Stimulated activated naive CD8-positive, alpha-beta T cell treated with anti-CD3 and anti-CD28 coated beads, Interleukin-15, amount 100 ng/mL, for 72 hours (primary cell): Measurements from ENCODE around the gene DDIAS.
"Not testable (repeated sequence)": the region's sequence is repeated elsewhere in the genome, so short reads cannot be mapped to it uniquely, and the experiment has no call there.

Source experiments
- ATAC-seq: fragments of 150-1000 bp; cut with Tn5 transposase; 2 replicates; pipeline ENCODE4 v1.10.0; 2021; ENCODE audit warnings: mild to moderate bottlenecking, moderate library complexity
- DNase-seq, 2 donors: peaks; one replicate each; pipeline ENCODE4 v3.0.0; 2021 to 2022
- H3K27ac Mint-ChIP-seq, 2 donors: one replicate each; pipeline ENCODE4 v1.8.0; 2022; ENCODE audit warnings: mild to moderate bottlenecking in 2 of 2, mixed read lengths in 2 of 2, moderate library complexity in 2 of 2
- H3K27me3 Mint-ChIP-seq: one replicate; pipeline ENCODE4 v1.8.0; 2022; ENCODE audit warnings: mixed read lengths
- H3K4me1 Mint-ChIP-seq: one replicate; pipeline ENCODE4 v1.8.0; 2022; ENCODE audit warnings: mild to moderate bottlenecking, mixed read lengths
- H3K4me3 Mint-ChIP-seq, 2 donors: one replicate each; pipeline ENCODE4 v1.8.0; 2022; ENCODE audit warnings: mild to moderate bottlenecking in 2 of 2, mixed read lengths in 2 of 2, moderate library complexity in 1 of 2
- H3K9me3 Mint-ChIP-seq, 2 donors: one replicate each; pipeline ENCODE4 v1.8.0; 2022; ENCODE audit warnings: mixed read lengths in 2 of 2

The DDIAS gene

DNA sequence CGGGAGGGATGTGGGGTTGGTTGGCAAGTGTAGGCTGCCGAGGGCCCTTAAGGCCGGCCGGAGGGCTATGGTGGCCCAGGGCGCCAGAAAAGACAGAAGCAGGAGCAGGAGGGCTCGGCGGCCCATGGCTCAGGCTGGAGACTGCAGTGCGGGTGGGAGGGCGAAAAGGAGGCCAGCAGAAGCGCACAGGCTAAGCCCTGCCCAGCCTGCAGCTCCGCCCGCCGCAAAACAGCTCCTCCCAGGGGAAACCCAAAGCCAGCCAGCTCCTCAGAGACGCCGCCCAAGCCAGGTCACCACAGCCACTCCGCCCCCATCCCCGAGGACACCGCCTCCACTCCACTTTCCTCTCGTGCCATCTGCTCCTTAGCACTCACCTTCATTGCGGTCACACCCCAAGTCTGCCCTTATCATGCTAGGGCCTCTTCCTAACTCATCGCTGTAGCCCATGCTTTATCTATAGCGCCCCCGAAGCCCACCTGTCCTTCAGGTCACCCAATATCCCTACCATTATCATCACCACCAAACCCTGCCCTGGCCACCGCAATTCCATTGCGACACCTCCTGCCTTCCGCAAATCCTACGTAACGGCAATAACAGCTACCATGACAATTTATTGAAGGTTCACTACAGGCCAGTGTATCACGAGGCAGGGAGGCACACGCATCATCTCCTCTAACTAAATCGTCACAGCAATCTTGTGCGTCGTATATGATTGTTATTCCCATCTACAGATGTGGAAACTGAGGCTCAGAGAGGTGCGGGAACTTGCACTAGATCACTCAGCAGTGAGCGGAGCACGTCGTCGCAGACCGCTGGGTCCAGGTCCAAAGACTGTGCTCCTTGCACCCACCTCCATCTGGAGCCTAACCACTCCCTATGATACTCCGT, 1.0 kb upstream of the DDIAS start, which contains the start of gene PRCP:
Gene PRCP, minus strand, starts transcription at position 154 of the 888 bp plus-strand sequence. Its CDS starts 28 bp downstream, at position 126.
- Mint-ChIP-seq H3K27ac (peak within 1 kb of the TSS; percentile 99 to 100), H3K27me3 (no peaks in the 10 kb centered on the region), H3K9me3 (no peaks in the 10 kb centered on the region), H3K4me1 (peaks cover 66% of the 10 kb centered on the region), H3K4me3 (peak within 1 kb of the TSS; percentile 93 to 99)
- DNase-seq (peak; percentile 93 to 95), ATAC-seq (peak; percentile 84)

DNA sequence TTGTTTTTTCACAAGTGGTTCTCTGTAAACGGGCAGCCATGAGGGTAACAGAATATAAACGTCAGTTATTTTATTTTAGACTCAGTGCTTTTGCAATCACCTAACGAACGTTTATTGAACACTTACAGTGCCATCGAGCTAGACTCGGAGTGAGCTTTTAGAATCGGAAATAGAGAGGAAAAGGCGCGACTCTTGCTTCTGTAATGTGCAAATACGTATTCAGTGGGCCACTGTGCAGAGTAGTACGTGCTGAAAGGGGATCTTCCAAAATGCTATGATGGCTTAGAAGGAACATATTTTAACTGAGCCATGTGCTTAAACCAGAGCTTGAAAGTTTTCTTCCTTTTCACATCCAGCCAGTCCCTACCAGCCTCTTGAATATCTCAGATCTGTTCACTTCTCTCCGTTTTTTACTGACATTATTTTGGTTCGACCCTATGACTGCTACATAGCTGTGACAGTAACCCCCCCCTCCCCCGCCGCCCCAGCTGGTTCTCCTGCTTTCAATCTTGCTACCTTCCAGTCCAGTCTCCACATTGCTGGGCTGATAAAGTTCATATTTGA, 468 bp downstream of the DDIAS start:
- Mint-ChIP-seq H3K4me1 (peaks cover 60% of the 10 kb centered on the region), H3K4me3 (peak overlapping the region; percentile 93 to 99), H3K27me3 (no peaks in the 10 kb centered on the region), H3K27ac (peak overlapping the region; percentile 99 to 100), H3K9me3 (no peaks in the 10 kb centered on the region)
- DNase-seq (no peak), ATAC-seq (no peak)

DNA sequence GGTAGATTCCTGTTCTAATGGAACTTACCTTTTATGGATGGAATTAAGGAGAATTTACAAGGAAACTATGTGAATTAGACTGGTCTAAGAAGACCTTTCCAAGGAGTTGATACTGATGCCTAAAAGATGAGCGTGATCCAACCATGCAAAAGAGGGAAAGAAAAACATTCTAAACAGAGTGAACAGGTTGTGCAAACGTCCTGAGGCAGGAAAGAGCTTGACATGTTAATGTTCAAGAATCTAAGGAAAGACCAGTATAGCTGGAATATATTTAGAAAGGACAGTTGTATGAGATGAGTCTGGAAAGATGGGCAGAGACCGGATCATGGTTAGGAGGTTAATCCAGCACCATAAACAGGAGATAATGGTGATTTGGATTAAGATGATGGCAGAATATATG, 1.3 kb downstream of the DDIAS start:
- Mint-ChIP-seq H3K9me3 (no peaks in the 10 kb centered on the region), H3K4me1 (peaks cover 62% of the 10 kb centered on the region), H3K27me3 (no peaks in the 10 kb centered on the region), H3K4me3 (peak overlapping the region; percentile 93 to 99), H3K27ac (peak overlapping the region in 1 of 2 donors; percentile 100)
- ATAC-seq (no peak), DNase-seq (no peak)

DNA sequence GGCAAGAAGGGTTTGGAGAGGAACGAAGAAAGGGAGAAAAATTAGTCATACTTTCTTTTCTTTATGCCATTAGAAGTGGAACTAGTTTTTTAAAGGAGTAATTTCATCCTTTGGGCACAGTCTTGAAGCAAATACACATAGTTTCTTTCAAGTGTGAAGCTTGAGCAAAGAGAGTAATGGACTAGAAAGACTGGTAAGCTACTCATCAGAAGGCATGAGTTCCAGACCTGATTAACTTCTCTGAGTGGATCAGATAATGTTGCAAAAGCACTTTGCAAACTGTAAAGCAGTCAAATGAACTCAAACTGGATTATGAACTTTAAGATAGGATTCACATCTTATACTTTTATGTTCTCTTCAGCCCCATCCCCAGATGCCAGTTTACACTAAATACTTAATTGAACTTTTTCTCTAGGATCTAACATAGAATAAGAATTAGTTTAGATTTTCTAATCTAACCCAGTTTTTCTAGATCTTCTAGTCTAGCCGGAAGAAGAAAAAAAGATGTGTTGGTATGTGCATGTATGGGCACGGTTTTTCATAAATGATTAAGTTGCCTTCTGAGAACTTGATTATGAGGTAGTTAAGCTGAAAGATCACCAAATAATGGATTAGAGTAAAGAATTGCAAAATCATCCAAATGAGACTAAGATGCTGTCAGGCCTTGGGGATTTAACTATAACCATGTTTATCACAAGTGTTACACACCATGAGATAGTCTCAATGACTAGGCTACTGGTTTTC, 2.5 kb downstream of the DDIAS start:
- peaks cover 66% of the 10 kb centered on the region for H3K4me1 Mint-ChIP-seq
- DNase-seq (no peak), ATAC-seq (no peak)
- no peak overlapping the region for H3K27ac Mint-ChIP-seq
- no peaks in the 10 kb centered on the region for H3K9me3 Mint-ChIP-seq
- peak overlapping the region; percentile 93 to 99 for H3K4me3 Mint-ChIP-seq
- H3K27me3 Mint-ChIP-seq, result no peaks in the 10 kb centered on the region

DNA sequence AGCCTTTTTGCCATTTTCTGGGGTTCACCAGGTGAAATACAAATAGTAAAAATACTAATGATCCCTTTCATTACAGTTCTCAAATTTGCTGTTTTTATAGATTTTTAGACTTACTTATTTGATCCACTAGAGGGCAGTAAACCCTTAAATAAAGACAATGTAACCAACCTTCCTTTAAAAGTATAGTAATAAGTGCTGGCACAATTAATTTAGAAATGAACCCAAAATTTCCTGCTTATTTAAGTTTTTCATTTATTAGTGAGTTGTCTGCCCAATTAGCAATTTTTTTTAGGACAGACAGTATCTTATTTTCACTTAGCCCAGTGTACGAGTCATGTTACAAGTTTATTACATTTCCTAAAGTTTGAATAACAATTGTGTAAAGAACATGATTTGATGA, 4.7 kb downstream of the DDIAS start:
- Mint-ChIP-seq H3K4me1 (peaks cover 56% of the 10 kb centered on the region), H3K4me3 (peak overlapping the region in 1 of 2 donors; percentile 5), H3K27ac (no peak overlapping the region), H3K9me3 (peaks cover under 1 to 2% of the 10 kb centered on the region in 2 donors), H3K27me3 (no peaks in the 10 kb centered on the region)
- ATAC-seq (no peak), DNase-seq (no peak)

DNA sequence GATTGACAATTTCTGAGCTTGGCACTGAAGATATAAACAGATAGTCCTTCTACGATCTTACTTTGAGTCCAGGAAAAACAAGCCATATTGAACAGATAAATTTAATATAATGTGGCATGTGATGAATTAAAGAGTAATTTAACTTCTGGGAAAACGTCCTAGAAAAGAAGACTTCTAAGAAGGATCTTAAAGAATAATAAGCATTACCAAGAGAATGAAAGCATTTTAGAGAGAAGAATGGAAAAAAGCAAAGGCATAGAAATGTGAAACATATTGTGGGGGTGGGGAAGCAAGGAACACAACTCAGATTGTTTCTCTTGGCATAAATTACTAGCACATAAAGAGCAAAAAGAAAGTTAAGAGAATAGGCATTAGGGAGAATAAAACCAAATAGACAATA, 5.4 kb downstream of the DDIAS start:
- peak overlapping the region in 1 of 2 donors; percentile 46 for H3K27ac Mint-ChIP-seq
- H3K4me3 Mint-ChIP-seq, result peak overlapping the region; percentile 28 to 49
- ATAC-seq (no peak), DNase-seq (no peak)
- peaks cover 7 to 9% of the 10 kb centered on the region in 2 donors for H3K9me3 Mint-ChIP-seq
- H3K27me3 Mint-ChIP-seq, result no peaks in the 10 kb centered on the region
- H3K4me1 Mint-ChIP-seq, result peaks cover 61% of the 10 kb centered on the region

DNA sequence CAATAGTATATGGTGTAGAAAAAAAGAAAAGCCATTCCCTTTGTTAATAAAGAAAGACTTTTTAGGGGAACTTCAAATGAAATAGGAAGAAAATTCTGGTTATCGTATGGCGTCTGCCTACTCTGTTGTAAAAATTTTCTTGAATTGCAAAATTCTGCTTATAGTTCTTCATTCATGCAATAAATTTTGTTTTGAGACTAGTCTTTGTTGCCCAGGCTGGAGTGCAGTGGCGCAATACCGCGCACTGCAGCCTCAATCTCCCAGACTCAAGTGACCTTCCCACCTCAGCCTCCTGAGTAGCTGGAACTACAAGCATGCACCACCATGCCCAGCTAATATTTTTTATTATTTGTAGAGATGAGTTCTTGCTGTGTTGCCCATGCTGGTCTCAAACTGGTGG, 5.8 kb downstream of the DDIAS start:
- ATAC-seq (no peak), DNase-seq (no peak)
- Mint-ChIP-seq H3K27me3 (no peaks in the 10 kb centered on the region), H3K4me1 (peaks cover 58% of the 10 kb centered on the region), H3K9me3 (peaks cover 8 to 13% of the 10 kb centered on the region in 2 donors), H3K27ac (no peak overlapping the region), H3K4me3 (no peak overlapping the region)

DNA sequence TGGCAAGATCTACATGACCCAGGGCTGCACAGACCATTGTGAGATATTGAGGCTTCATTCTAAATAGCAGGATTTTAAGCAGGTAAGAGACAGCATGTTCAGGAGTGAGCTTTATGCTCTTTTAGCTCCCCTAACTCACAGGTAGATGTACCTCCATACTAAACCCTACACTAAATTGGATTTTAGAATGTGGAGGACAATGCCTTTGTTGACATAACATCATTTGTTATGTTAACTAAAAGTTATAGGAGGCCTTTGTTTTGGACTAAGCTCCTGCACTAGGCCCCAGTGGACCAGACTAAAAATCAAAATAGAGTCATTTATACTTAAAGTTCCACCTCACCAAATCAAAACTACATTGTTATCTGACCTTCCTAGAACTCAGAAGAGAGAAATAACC, 6.8 kb downstream of the DDIAS start:
- Mint-ChIP-seq H3K27me3 (no peaks in the 10 kb centered on the region), H3K4me1 (peaks cover 49% of the 10 kb centered on the region), H3K4me3 (peak overlapping the region; percentile 27 to 56), H3K27ac (no peak overlapping the region), H3K9me3 (peaks cover 12 to 14% of the 10 kb centered on the region in 2 donors)
- DNase-seq (no peak), ATAC-seq (no peak)

DNA sequence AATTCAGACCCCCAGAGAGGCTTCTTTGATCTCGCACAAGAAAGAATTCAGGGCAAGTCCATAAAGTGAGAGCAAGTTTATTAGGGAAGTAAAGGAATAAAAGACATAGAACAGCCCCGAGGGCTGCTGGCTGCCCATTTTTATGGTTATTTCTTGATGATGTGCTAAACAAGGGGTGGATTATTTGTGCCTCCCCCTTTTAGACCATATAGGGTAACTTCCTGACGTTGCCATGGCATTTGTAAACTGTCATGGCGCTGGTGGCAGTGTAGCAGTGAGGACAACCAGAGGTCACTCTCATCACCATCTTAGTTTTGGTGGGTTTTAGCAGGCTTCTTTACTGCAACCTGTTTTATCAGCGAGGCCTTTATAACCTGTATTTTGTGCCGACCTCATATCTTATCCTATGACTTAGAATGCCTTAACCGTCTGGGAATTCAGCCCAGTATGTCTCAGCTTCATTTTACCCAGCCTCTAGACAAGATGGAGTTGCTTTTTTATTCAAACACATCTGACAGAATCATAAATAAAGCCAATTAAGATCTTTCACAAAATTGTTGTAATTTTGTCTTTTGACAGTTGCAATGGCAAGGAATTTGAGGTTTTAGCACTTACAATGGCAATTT, 7.6 kb downstream of the DDIAS start:
- no peak for ATAC-seq
- Mint-ChIP-seq H3K9me3 (peaks cover 12 to 14% of the 10 kb centered on the region in 2 donors), H3K27ac (no peak overlapping the region), H3K4me3 (peak overlapping the region in 1 of 2 donors; percentile 56), H3K4me1 (peaks cover 41% of the 10 kb centered on the region), H3K27me3 (no peaks in the 10 kb centered on the region)
- no peak for DNase-seq

DNA sequence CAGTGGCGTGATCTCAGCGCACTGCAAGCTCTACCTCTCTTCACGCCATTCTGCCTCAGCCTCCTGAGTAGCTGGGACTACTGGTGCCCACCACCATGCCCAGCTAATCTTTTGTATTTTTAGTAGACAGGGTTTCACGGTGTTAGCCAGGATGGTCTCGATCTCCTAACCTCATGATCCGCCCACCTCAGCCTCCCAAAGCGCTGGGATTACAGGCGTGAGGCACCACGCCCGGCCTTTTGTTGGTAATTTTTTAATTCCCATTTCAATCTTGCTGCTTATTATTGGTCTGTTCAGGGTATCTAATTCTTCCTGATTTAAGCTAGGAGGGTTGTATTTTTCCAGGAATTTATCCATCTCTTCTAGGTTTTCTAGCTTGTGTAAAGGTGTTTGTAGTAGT, 18.2 kb downstream of the DDIAS start:
- H3K27me3 Mint-ChIP-seq, ATAC-seq, DNase-seq: not testable (repeated sequence)
- Mint-ChIP-seq H3K27ac (peak overlapping the region; percentile 86 to 95), H3K9me3 (peaks cover 7 to 27% of the 10 kb centered on the region in 2 donors), H3K4me3 (peak overlapping the region; percentile 77 to 82), H3K4me1 (peaks cover 61% of the 10 kb centered on the region)

DNA sequence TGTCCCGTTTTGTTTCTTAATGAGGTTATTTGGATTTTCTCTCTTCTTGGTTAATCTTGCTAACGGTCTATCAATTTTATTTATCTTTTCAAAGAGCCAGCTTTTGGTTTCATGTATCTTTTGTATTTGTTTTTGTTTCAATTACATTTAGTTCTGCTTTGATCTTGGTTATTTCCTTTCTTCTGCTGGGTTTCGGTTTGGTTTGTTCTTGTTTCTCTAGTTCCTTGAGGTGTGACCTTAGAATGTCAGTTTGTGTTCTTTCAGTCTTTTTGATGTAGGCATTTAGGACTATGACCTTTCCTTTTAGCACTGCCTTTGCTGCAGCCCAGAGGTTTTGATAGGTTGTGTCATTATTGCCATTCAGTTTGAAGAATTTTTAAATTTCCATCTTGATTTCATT, 18.7 kb downstream of the DDIAS start:
- ATAC-seq, H3K27me3 Mint-ChIP-seq: not testable (repeated sequence)
- peak; percentile 16 to 24 for DNase-seq
- H3K27ac Mint-ChIP-seq, result peak overlapping the region; percentile 86 to 95
- H3K4me1 Mint-ChIP-seq, result peaks cover 60% of the 10 kb centered on the region
- H3K4me3 Mint-ChIP-seq, result peak overlapping the region; percentile 77 to 82
- peaks cover 7 to 27% of the 10 kb centered on the region in 2 donors for H3K9me3 Mint-ChIP-seq

DNA sequence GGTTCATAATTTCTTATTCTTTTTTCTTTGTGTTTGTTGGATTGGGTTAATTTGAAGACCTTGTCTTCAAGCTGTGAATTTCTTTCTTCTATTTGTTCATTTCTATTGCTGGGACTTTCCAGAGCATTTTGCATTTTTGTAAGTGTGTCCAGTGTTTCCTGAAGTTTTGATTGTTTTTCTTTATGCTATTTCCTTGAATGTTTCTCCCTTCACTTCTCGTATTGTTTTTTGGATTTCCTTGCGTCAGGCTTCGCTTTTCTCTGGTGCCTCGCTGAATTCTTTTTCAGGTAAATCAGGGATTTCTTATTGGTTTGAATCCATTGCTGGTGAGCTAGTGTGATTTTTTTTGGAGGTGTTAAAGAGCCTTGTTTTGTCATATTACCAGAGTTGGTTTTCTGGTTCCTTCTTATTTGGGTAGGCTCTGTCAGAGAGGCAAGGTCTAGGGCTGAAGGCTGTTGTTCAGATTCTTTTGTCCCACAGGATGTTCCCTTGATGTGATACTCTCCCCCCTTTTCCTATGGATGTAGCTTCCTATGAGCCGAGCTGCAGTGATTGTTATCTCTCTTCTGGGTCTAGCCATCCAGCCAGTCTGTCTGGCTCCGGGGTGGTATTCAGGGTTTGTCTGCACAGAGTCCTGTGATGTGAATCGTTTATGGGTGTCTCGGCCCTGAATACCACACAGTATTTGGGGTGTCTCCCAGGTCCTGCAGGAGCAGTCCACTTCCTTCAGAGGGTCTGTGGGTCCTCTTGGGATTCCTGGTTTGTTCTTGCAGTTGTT, 21.0 kb downstream of the DDIAS start:
- Mint-ChIP-seq H3K27ac (peak overlapping the region; percentile 32 to 68), H3K4me3 (peak overlapping the region; percentile 8 to 36), H3K9me3 (peaks cover 7 to 25% of the 10 kb centered on the region in 2 donors), H3K4me1 (peaks cover 65% of the 10 kb centered on the region)
- ATAC-seq, DNase-seq, H3K27me3 Mint-ChIP-seq: not testable (repeated sequence)

DNA sequence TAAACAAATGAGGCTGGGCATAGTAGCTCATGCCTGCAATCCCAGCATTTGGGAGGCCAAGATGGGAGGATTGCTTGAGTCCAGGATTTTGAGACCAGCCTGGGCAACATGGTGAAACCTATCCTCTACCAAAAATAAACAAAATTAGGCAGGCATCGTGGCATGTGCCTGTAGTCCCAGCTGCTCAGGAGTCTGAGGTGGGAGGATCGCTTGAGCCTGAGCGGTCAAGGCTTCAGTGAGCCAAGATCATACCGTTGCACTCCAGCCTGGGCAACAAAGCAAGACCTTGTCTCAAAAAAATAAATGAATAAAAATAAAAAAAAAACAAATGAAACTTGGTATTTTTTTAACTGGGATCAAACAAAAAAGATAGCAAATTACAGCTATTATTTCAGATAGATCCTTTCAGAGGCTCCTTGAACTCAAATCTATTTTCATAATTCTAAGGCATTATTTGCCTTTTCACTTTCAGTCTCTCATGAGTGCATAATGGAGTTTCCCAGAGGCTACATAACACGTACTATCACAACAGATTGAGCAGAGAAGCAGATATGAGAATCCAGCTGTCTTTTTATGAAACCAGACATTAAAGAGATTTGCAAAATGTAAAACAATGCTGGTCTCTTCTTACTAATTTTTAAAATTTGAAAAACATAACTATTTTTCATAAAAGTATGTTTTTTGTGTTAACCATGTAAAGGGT, 23.1 kb downstream of the DDIAS start:
- Mint-ChIP-seq H3K27me3 (no peaks in the 10 kb centered on the region), H3K4me1 (peaks cover 48% of the 10 kb centered on the region), H3K27ac (no peak overlapping the region), H3K9me3 (peaks cover 0 to 6% of the 10 kb centered on the region in 2 donors), H3K4me3 (no peak overlapping the region)
- ATAC-seq (no peak), DNase-seq (no peak)

DNA sequence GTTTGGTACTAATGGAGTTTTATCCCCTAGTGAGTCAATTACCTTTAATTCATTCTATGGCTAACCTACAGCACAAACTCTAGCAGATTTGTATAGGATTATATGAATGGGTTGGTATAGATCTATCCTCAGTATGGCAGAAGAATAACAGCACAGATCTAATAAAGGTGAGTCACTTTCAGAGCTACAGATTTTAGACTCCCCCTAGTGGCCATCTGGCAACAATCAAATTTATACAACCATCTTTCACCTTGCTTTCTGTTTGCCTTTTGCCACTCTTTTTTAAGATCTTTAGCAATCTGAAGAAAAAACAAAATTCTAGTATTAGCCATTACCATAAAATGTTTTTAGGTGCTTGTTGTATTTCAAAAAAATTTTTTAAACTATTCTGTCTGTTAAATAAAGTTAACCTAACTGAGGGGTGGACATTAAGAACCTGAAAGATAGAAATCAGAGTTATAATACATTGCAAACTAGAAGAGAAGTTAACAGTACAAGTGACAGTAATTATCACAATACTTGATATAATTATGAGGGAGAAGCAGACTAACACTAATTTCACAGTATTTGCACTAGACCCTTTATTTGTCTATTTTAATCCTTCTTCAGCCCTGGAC, 25.8 kb downstream of the DDIAS start:
- H3K27me3 Mint-ChIP-seq, result no peaks in the 10 kb centered on the region
- DNase-seq, result peak; percentile 23 to 31
- peak overlapping the region in 1 of 2 donors; percentile 2 for H3K27ac Mint-ChIP-seq
- ATAC-seq, result peak; percentile 95
- H3K4me3 Mint-ChIP-seq, result peak overlapping the region in 1 of 2 donors; percentile 6
- H3K4me1 Mint-ChIP-seq, result peaks cover 37% of the 10 kb centered on the region
- H3K9me3 Mint-ChIP-seq, result no peaks in the 10 kb centered on the region
